Tibial nerve (tissue), 4 donors: ENCODE measurements around the gene CLCF1. TPM values are rescaled to one million over a fixed set of nuclear protein-coding genes. Genes with fewer than 3 reads are reported as not detected.

ENCODE experiments used
- DNase-seq, 2 donors: peaks; one replicate each; pipeline ENCODE4 v3.0.0-alpha.2; 2019; ENCODE audit warnings: low spot score in 2 of 2
- H3K27ac ChIP-seq, 4 donors: fragments of 200-600 bp; sonication (generic) in 3 of 4; one replicate each; pipeline ENCODE4 v1.5.1; 2017 to 2019; ENCODE audit warnings: mild to moderate bottlenecking in 1 of 4
- H3K27me3 ChIP-seq, 2 donors: fragments of 200-600 bp; sonication (generic) in 1 of 2; one replicate each; pipeline versions ENCODE4 v1.5.1 to v1.6.0; 2017 to 2019
- H3K36me3 ChIP-seq, 3 donors: fragments of 200-600 bp; sonication (generic); one replicate each; pipeline ENCODE4 v1.5.1; 2018 to 2019
- H3K4me1 ChIP-seq, 4 donors: fragments of 200-600 bp; sonication (generic) in 3 of 4; one replicate each; pipeline ENCODE4 v1.5.1; 2017 to 2019
- H3K4me3 ChIP-seq, 4 donors: fragments of 200-600 bp; sonication (generic) in 3 of 4; one replicate each; pipeline ENCODE4 v1.5.1; 2017 to 2019; ENCODE audit warnings: mild to moderate bottlenecking in 1 of 4, moderate library complexity in 1 of 4
- H3K9me3 ChIP-seq, 4 donors: fragments of 200-600 bp; sonication (generic) in 3 of 4; one replicate each; pipeline ENCODE4 v1.5.1; 2017 to 2019
- EP300 ChIP-seq, 2 donors: sonication (generic); formaldehyde crosslinking; IDR thresholded peaks; one replicate each; pipeline ENCODE4 v1.6.1; 2017; ENCODE audit warnings: antibody characterized with exemption in 2 of 2, mild to moderate bottlenecking in 1 of 2
- POLR2A ChIP-seq, 2 donors: fragments of 450-650 bp; IDR thresholded peaks; one replicate each; pipeline ENCODE4 v1.6.1; 2017; ENCODE audit warnings: antibody characterized with exemption in 2 of 2, mild to moderate bottlenecking in 2 of 2, moderate library complexity in 2 of 2
- WGBS, 2 donors: methylation state at CpG; one replicate each; pipeline ENCODE4 v1.1.5; 2018; 5-methylcytosine and 5-hydroxymethylcytosine counted together
- total RNA-seq, 4 donors: library from RNA; depleted of rRNA; stranded (reverse); fragments of >200 nt; gene quantifications; one replicate each; pipeline ENCODE4 v1.1.0, GENCODE V29; 2016
- TF ChIP-seq, protein P1 (sequence below), 5 experiments: fragments of 200-600 bp in 3 of 5; fragments of 450-650 bp in 2 of 5; sonication (generic) in 3 of 5; IDR thresholded peaks; one replicate each; pipeline ENCODE4 v1.5.1; 2016 to 2019; ENCODE audit warnings: antibody characterized with exemption in 5 of 5, mild to moderate bottlenecking in 3 of 5, moderate library complexity in 2 of 5

Gene CLCF1
- total RNA-seq, 4 donors from 2014 or later, result 3.7 to 23.1 (median 5.9) TPM

DNA sequence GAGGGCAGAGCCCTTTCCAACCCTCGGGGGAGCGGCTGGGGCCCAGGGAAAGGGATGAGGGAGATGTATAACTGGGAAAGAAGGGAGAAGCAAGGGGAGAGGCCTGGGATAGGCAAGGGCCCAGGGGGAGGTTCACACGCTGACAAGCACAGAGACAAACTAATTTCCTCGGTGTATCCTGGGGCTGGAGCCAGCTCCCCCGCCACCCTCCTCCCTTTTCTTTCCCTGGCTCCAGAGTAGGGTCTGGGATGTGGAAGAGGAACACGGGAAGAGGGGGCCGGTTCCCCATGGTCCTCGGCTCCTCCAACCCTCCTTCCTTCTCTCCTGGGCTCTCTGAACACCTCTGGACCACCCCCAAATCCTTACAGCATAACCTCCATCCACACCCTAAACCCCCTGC, 6.9 kb downstream of the CLCF1 start:
- Histone ChIP-seq H3K27me3 (no peaks in the 10 kb centered on the region), H3K27ac (peak overlapping the region; percentile 14 to 83 (median 77)), H3K9me3 (no peaks in the 10 kb centered on the region), H3K4me1 (peaks cover 0 to 57% (median 45%) of the 10 kb centered on the region in 4 donors), H3K4me3 (no peak overlapping the region), H3K36me3 (peaks cover 0 to 27% (median 0%) of the 10 kb centered on the region in 3 donors)
- DNase-seq, result no peak
- no peak for TF ChIP-seq POLR2A (IDR thresholded peaks at IDR 0.05)
- TF ChIP-seq, protein P1, sequence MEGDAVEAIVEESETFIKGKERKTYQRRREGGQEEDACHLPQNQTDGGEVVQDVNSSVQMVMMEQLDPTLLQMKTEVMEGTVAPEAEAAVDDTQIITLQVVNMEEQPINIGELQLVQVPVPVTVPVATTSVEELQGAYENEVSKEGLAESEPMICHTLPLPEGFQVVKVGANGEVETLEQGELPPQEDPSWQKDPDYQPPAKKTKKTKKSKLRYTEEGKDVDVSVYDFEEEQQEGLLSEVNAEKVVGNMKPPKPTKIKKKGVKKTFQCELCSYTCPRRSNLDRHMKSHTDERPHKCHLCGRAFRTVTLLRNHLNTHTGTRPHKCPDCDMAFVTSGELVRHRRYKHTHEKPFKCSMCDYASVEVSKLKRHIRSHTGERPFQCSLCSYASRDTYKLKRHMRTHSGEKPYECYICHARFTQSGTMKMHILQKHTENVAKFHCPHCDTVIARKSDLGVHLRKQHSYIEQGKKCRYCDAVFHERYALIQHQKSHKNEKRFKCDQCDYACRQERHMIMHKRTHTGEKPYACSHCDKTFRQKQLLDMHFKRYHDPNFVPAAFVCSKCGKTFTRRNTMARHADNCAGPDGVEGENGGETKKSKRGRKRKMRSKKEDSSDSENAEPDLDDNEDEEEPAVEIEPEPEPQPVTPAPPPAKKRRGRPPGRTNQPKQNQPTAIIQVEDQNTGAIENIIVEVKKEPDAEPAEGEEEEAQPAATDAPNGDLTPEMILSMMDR (IDR thresholded peaks at IDR 0.05), result no peak
- no peak for TF ChIP-seq EP300 (IDR thresholded peaks at IDR 0.05)
- WGBS, 2 donors, result 30 to 33% methylated on average over 8 of the region's 8 CpGs

DNA sequence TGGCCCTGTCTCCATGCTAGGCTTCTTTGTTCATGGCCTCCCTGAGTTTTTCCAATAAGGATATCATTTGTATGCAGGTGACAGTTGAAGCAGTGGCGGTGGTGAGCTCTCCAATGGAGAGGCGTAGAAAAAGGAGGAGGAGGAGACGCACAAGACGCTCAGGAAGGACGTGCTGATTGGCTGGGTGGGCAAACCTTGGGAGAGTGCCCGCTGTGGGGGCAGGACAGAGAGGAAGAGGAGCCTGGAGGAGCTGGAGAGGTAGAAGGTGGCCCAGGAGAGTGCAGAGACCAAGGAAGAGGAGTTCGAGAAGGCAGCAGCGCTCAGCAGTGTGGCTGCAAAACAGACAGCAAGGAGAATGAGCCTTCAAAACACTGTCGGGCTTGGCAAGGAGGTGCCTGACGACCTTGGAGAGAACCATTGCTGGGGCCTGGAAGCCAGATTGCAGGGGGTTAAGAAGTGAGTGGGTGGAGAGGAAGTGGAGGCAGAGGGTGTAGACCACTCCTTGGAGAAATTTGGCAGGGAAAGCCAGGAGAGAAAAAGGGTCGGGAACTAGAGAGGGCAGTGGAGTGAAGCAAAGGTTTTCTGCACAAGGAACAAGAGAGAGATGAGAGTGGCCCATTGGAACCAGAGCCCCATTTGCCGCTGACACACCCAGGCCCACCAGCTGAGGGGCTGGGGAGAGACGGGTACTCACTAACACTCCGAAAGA, 7.5 kb downstream of the CLCF1 start:
- Histone ChIP-seq H3K36me3 (peaks cover 0 to 27% (median 0%) of the 10 kb centered on the region in 3 donors), H3K27ac (peak overlapping the region; percentile 14 to 83 (median 77)), H3K9me3 (no peaks in the 10 kb centered on the region), H3K4me1 (peaks cover 0 to 51% (median 39%) of the 10 kb centered on the region in 4 donors), H3K4me3 (no peak overlapping the region), H3K27me3 (no peaks in the 10 kb centered on the region)
- 55 to 63% methylated on average over 14 of the region's 14 CpGs for WGBS, 2 donors
- TF ChIP-seq EP300 (IDR thresholded peaks at IDR 0.05) (no peak), POLR2A (IDR thresholded peaks at IDR 0.05) (no peak)
- TF ChIP-seq, protein P1 (IDR thresholded peaks at IDR 0.05), result no peak
- no peak for DNase-seq

DNA sequence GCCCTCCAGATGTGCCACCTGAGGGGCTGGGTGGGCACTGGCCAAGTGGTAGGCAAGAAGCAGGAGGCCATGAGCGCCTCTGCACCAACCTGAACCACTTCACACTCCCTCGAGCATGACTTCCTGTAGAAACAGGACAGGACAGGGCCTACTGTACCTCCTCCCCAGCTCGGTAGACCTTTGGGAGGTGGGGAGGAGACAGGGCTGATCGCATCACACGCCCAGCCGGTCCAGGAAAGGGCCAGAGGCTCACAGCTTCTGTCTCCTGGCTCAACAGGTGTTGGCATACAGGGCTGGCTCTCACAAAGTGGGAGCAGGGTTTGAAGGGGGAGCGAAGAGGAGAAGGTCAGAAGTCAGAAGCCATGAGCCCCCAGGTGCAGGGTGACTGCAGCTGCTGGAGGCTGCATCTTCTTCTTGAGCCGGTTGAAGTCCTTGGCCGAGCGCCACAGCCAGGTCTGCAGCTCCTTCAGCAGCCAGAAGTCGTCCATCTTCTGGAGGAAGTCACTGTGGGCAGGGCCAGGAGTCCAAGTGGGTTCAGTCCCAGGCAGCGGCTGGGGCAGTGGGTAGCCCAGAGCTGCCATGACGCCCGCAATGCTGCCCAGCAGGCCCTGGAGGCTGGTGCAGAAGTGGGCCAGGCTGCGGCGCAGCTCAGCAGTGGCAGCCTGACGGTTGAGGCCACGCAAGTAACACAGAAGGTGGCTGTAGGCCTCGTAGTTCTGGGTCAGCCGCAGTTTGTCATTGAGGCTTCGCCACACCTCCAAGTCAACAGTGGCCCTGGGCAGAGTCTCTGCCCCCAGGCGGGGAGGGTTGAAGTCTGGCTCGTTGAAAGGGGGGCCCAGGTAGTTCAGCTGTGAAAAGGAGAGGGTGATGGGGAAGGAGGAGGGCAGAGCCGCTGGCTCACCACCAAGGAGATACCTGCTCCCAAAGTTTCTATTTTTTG, 8.3 kb downstream of the CLCF1 start:
- H3K27me3 ChIP-seq, result no peaks in the 10 kb centered on the region
- no peaks in the 10 kb centered on the region for H3K9me3 ChIP-seq
- peaks cover 0 to 27% (median 0%) of the 10 kb centered on the region in 3 donors for H3K36me3 ChIP-seq
- H3K4me3 ChIP-seq, result no peak overlapping the region
- no peak for DNase-seq
- peak overlapping the region in 3 of 4 donors; percentile 73 to 83 (median 81) for H3K27ac ChIP-seq
- no peak for TF ChIP-seq EP300 (IDR thresholded peaks at IDR 0.05)
- no peak for TF ChIP-seq POLR2A (IDR thresholded peaks at IDR 0.05)
- TF ChIP-seq, protein P1 (IDR thresholded peaks at IDR 0.05), result no peak
- H3K4me1 ChIP-seq, result peaks cover 0 to 42% (median 34%) of the 10 kb centered on the region in 4 donors
- WGBS, 2 donors, result 86 to 88% methylated on average over 18 to 19 of the region's 24 CpGs

DNA sequence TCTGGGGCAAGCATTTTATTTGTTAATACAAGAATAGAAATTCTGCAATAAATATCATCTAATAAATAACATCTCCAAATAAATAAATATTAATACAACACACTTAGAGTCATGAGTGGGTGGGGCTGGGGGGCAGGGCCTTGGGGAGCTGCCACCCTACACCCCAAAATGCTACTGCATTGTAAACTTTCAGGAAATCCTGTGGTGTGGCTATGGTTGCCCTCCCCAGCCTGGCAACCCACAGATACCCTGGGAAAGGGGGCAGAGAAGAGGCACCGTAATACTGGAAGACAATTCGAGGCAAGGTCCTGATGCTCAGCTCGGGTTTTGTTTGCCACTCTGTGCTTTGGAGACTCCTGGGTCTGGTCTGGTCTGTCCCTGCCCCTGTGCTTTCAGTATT, 9.2 kb downstream of the CLCF1 start:
- no peak for TF ChIP-seq POLR2A (IDR thresholded peaks at IDR 0.05)
- TF ChIP-seq, protein P1 (IDR thresholded peaks at IDR 0.05), result no peak
- no peak for TF ChIP-seq EP300 (IDR thresholded peaks at IDR 0.05)
- Histone ChIP-seq H3K27me3 (no peaks in the 10 kb centered on the region), H3K4me1 (peaks cover 0 to 43% (median 31%) of the 10 kb centered on the region in 4 donors), H3K36me3 (peaks cover 0 to 27% (median 0%) of the 10 kb centered on the region in 3 donors), H3K4me3 (no peak overlapping the region), H3K9me3 (no peaks in the 10 kb centered on the region), H3K27ac (no peak overlapping the region)
- 89 to 93% methylated on average over 3 of the region's 3 CpGs for WGBS, 2 donors
- DNase-seq, result no peak
